Mesothelial cell of epicardium (in vitro differentiated cells): Measurements from ENCODE around the gene TMEM45B. TPM values are rescaled to one million over a fixed set of nuclear protein-coding genes. Genes with fewer than 3 reads are reported as not detected.
"Not testable (repeated sequence)": the region's sequence is repeated elsewhere in the genome, so short reads cannot be mapped to it uniquely, and the experiment has no call there.

Source experiments
- DNase-seq, 2 experiments: peaks; one replicate each; pipeline ENCODE4 v3.0.0; 2021; ENCODE audit warnings: low spot score in 2 of 2; ENCODE audit not compliant: unreplicated experiment in 2 of 2
- H3K27ac Mint-ChIP-seq: 2 replicates; pipeline ENCODE4 v1.8.0; 2021; ENCODE audit warnings: mixed read lengths
- H3K27me3 Mint-ChIP-seq: 2 replicates; pipeline ENCODE4 v1.8.0; 2021; ENCODE audit warnings: low read depth, mixed read lengths
- H3K36me3 Mint-ChIP-seq: 2 replicates; pipeline ENCODE4 v1.8.0; 2021; ENCODE audit warnings: mixed read lengths
- H3K4me1 Mint-ChIP-seq: 2 replicates; pipeline ENCODE4 v1.8.0; 2021; ENCODE audit warnings: mixed read lengths
- H3K4me3 Mint-ChIP-seq: 2 replicates; pipeline ENCODE4 v1.8.0; 2021; ENCODE audit warnings: mild to moderate bottlenecking, moderate library complexity, mixed read lengths
- H3K9me3 Mint-ChIP-seq: 2 replicates; pipeline ENCODE4 v1.8.0; 2021; ENCODE audit warnings: mixed read lengths
- total RNA-seq: library from RNA; stranded (reverse); gene quantifications from 3 replicates; pipeline ENCODE4 v1.2.1, GENCODE V29; 2021
- TF ChIP-seq, protein P1 (sequence below): fragments of 200-600 bp; sonication (generic); IDR thresholded peaks from one replicate; pipeline ENCODE4 v1.5.0; 2021; ENCODE audit warnings: antibody characterized with exemption; ENCODE audit not compliant: unreplicated experiment

The TMEM45B gene
- total RNA-seq, 1 donor from 2014 or later, result 0.80 TPM

DNA sequence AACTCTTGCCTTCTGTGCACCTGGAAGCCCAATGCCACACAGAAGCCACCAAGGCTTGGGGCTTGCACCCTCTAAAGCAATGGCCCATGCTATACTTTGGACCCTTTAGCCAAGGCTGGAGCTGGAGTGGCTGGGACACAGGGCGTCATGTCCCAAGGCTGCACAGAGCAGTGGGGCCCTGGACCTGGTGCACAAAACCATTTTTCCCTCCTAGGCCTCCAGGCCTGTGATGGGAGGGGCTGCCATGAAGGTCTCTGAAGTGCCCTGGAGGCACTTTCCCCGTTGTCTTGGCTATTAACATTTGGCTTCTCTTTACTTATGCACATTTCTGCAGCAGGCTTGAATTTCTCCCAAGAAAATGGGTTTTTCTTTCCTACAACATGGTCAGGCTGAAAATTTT lies 20.6 kb upstream of the TMEM45B start:
- Mint-ChIP-seq H3K4me1 (no peaks in the 10 kb centered on the region), H3K27ac (no peak overlapping the region), H3K4me3 (no peak overlapping the region), H3K9me3 (peaks cover 30% of the 10 kb centered on the region), H3K27me3 (peaks cover 8% of the 10 kb centered on the region), H3K36me3 (no peaks in the 10 kb centered on the region)
- DNase-seq, result no peak
- TF ChIP-seq, protein P1, sequence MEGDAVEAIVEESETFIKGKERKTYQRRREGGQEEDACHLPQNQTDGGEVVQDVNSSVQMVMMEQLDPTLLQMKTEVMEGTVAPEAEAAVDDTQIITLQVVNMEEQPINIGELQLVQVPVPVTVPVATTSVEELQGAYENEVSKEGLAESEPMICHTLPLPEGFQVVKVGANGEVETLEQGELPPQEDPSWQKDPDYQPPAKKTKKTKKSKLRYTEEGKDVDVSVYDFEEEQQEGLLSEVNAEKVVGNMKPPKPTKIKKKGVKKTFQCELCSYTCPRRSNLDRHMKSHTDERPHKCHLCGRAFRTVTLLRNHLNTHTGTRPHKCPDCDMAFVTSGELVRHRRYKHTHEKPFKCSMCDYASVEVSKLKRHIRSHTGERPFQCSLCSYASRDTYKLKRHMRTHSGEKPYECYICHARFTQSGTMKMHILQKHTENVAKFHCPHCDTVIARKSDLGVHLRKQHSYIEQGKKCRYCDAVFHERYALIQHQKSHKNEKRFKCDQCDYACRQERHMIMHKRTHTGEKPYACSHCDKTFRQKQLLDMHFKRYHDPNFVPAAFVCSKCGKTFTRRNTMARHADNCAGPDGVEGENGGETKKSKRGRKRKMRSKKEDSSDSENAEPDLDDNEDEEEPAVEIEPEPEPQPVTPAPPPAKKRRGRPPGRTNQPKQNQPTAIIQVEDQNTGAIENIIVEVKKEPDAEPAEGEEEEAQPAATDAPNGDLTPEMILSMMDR, result no peak

DNA sequence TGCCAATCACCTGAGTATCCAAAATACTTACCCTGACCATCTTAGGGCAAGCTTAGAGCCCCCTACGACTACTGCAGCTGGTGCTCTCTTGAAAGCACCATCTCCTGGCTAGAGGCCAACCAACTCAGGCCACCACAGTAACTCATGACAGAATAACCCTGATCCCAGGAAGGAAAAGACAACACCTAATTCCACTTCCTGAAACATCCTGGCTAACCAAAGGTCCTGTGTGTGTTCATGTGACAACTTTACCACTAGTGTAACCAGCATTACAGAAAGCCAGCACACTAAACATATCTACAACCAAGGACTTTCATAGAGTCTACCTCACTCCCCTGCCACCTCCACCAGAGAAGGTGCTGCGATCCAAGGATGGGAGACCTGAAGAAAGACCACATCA lies 17.4 kb upstream of the TMEM45B start:
- Mint-ChIP-seq H3K9me3 (peaks cover 38% of the 10 kb centered on the region), H3K27me3 (no peaks in the 10 kb centered on the region), H3K4me1 (no peaks in the 10 kb centered on the region), H3K27ac (no peak overlapping the region), H3K4me3 (no peak overlapping the region), H3K36me3 (no peaks in the 10 kb centered on the region)
- TF ChIP-seq, protein P1, result no peak
- no peak for DNase-seq

DNA sequence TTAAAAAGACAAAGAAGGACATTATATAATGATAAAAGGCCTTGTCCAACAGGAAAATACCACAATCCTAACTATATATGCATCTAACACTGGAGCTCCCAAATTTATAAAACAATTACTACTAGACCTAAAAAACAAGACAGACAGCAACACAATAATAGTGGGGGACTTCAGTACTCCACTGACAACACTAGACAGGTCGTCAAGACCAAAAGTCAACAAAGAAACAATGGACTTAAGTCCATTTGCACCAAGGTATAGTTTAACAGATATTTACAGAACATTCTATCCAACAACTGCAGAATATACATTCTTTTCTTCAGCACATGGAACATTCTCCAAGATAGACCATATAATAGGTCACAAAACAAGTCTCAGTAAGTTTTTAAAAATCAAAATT lies 15.5 kb upstream of the TMEM45B start:
- H3K9me3 Mint-ChIP-seq, result peaks cover 44% of the 10 kb centered on the region
- not testable (repeated sequence) for DNase-seq, H3K4me1 Mint-ChIP-seq, H3K27me3 Mint-ChIP-seq, H3K27ac Mint-ChIP-seq, H3K36me3 Mint-ChIP-seq, H3K4me3 Mint-ChIP-seq

DNA sequence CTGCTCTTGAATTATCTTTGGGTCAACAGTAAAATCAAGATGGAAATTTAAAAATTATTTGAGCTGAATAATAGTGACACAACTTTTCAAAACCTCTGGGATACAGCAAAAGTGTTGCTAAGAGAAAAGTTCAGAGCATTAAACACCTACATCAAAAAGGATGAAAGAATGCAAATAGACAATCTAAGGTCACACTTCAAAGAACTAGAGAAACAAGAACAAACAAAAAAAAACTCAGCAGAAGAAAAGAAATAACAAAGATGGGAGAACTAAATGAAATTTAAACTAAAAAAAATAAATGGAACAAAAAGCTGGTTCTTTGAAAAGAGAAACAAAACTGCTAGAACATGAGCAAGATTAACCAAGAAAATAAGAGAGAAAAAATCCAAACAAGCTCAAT lies 15.0 kb upstream of the TMEM45B start:
- Mint-ChIP-seq H3K27me3 (peaks cover 7% of the 10 kb centered on the region), H3K27ac (no peak overlapping the region), H3K4me1 (no peaks in the 10 kb centered on the region), H3K36me3 (peaks cover 2% of the 10 kb centered on the region), H3K9me3 (peaks cover 44% of the 10 kb centered on the region), H3K4me3 (no peak overlapping the region)
- no peak for DNase-seq
- TF ChIP-seq, protein P1, result no peak

DNA sequence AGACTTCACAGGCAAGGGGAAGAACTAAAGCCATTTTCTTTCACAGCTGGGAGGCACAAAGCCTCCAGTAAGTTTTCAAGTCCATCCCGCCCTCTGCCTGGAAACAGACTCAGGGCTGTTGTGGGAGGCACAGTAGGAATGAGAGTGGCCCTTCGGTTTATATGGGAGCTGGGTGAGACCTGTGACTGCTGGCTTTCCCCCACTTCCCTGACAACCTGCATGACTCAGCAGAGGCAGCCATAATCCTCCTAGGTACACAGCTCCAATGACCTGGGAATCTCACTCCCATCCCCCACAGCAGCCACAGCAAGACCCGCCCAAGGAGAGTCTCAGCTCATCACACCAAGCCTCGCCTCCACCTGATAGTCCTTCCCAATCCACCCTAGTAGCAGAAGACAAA lies 12.1 kb upstream of the TMEM45B start:
- Mint-ChIP-seq H3K4me3 (no peak overlapping the region), H3K4me1 (no peaks in the 10 kb centered on the region), H3K36me3 (peaks cover 2% of the 10 kb centered on the region), H3K9me3 (peaks cover 53% of the 10 kb centered on the region), H3K27ac (no peak overlapping the region), H3K27me3 (peaks cover 29% of the 10 kb centered on the region)
- no peak for DNase-seq
- TF ChIP-seq, protein P1, result no peak

DNA sequence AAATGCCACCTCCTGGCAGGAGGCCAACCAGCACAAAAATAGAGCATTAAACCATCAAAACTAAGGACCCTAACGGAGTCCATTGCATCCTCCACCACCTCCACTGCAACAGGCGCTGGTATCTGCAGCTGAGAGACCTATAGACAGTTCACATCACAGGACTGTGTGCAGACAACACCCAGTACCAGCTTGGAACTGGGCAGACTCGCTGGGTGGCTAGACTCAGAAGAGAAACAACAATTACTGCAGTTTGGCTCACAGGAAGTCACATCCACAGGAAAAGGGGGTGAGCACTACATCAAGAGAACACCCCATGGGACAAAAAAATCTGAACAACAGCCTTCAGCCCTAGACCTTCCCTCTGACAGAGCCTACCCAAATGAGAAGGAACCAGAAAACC lies 11.6 kb upstream of the TMEM45B start:
- DNase-seq, result no peak
- Mint-ChIP-seq H3K27ac (no peak overlapping the region), H3K4me3 (no peak overlapping the region), H3K27me3 (peaks cover 31% of the 10 kb centered on the region), H3K9me3 (peaks cover 52% of the 10 kb centered on the region), H3K4me1 (no peaks in the 10 kb centered on the region), H3K36me3 (peaks cover 2% of the 10 kb centered on the region)
- TF ChIP-seq, protein P1, result no peak

DNA sequence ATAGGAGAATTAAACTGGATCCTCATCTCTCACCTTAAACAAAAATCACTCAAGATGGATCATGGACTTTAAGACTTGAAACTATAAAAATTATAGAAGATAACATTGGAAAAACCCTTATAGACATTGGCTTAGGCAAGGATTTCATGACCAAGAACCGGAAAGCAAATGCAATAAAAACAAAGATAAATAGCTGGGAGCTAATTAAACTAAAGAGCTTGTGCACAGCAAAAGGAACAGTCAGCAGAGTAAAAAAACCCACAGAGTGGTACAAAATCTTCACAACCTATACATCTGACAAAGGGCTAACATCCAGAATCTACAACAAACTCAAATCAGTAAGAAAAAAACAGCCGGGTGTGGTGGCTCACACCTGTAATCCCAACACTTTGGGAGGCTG lies 7.4 kb upstream of the TMEM45B start:
- not testable (repeated sequence) for H3K4me1 Mint-ChIP-seq, H3K27ac Mint-ChIP-seq, H3K4me3 Mint-ChIP-seq, DNase-seq, H3K36me3 Mint-ChIP-seq
- peaks cover 50% of the 10 kb centered on the region for H3K9me3 Mint-ChIP-seq
- H3K27me3 Mint-ChIP-seq, result peaks cover 50% of the 10 kb centered on the region
